CD4-positive, alpha-beta T cell treated with Interleukin-6 at 100 ng/mL for 8 hours (primary cell): ENCODE data around the gene NEU1.
A peak's percentile ranks its signal among the peaks of the same experiment; 100 is the strongest.

ENCODE experiments used
- DNase-seq: peaks from one replicate; pipeline ENCODE4 v3.0.0-alpha.2; 2020; ENCODE audit warnings: mixed read lengths, low spot score

The NEU1 gene

DNA sequence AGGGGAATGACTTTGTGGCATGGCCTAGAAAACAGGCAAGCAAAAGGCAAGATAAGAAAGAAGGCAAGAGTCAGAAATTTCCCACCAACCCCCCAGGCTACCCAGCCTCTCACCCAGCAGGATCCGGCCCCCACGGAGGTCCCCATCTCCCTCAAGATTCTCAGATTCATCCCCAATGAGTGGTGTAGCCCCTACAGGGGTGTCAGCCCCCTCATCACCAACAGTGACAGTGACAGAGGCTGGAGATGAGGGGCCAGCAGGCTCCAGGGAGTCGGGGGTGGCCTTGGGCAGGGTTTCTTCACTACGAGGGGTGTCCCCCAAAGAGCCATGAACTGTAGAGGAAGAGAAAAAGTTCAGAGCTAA lies 33.9 kb upstream of the NEU1 start:
- DNase-seq: no peak

DNA sequence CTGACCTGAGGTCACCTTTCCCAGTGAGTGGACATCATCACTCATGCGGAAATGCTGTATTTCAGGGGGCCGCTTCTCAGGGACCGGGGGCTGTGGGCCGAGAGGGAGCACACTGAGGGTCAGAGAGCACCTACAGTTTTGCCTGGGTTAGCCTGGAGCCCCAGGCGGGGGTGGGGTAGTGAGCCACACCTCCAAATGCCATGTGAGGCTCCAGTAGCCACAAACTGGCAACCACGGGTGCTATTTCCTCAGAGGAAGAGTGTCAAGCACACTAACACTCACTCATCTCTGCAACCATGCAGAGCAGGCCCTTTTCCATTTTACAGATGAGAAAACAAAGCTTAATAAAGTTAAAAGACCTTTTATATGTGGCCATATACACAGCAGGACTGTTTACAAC lies 30.2 kb upstream of the NEU1 start:
- no peak for DNase-seq

DNA sequence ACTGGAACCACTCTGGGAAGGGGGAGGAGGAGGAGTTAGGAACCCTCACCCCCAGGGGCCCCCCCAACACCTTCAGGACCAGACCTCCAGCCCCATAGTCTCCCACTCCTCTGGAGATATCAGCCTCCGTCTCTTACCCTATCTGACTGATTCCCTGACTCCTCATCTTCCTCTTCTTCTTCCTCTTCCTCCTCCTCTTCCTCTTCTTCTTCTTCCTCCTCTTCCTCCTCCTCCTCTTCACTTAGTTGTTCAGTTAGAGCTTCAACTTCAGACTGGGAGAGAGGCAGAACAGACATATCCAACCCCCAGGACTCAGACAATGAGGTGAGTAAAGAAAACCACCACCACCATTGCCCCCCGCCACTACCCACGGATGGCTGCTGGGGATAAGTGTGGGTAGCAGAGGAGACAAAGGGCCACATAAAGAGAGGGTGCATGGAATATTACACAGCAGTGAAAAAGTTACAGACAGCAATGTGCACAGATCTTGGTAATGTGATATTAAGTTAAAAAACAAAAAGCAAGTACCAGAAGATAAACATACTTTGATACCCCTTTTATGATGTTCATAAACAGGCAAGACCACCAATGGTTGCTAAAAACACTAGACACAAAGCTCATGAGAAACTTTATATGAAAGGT lies 26.8 kb upstream of the NEU1 start:
- no peak for DNase-seq

DNA sequence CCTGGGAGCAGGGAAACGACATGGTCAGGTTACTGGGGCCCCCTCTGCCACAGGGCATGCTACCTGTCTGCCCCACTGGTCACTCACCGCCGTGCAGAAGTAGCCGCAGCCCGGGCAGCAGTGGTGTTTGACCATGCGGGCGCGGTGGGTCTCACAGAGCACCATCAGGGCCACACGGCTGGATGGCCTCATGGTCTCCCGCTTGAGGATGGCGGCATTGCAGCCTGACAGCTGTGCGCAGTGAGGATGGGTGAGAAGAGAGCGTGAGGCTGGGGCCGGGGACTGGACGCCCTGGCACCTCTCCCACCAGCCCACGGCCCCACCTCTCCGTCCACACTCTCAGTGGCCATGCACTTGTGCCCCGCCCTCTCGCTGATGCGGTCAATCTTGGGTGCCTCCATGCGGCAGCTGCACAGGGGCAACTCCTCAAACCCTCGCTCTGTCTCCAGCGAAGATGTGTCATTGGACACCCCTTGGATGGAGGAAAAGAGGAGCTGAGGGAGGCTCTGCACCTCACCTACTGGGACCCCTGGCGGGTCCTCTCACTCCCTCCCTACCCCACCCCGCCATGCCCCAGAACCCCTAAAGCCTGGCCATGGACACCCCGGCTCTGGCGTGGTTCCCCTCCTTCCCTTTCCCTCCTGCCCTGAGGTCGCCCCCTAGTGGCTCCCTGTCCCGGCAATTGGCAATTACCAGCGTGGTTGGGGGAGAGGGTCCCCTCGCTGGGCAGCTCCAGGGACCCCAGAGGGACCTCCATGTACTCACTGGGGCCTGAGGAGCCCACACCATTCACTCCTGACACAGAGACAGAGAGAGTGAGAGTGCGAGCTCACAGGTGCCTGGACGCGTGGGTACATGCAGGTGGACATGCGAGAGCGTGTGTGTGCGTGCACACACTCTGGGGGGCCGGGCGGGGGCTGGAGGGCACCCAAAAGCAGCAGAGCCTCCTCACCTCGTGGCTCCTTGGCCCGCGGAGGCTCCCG lies 25.9 kb upstream of the NEU1 start:
- peak; percentile 34 for DNase-seq

DNA sequence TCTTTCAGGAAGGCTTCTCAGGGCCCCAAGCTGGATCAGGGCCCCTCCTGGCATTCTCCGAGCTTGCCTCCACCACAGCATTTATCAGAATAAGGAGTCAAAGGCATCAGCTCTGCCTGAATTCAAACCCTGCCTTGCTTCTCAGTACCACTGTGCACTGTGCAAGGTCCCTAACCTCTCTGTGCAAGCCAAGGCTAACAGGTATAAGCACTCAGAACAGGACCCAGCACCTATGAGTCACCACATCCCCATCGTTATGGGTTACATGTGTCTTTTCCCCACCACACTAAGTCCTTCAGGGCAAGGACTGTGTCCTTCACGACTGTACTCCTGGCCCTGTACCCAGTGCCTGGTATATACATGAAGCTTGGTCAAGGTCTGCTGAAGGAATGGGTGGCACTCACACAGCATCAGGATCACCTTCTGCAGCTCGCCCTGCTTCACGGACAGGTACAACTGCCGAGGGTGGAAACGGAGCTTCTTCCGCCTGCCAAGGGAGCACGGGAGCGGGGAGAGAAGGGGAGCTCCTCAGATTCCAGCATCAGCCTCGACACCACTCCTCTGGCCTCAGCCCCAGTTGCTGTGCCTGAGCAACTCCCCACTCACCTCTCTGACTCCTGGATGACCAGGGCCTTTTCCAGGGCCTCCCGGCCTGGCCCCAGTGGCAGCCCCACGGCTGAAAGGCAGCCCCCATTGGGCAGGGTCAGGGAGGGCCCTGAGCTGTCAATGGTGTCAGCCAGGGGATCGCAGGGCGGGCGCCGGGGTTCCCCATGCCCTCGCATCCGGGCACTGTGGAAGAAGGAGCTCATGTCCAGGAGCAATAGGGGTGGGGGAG lies 24.8 kb upstream of the NEU1 start:
- DNase-seq: no peak

DNA sequence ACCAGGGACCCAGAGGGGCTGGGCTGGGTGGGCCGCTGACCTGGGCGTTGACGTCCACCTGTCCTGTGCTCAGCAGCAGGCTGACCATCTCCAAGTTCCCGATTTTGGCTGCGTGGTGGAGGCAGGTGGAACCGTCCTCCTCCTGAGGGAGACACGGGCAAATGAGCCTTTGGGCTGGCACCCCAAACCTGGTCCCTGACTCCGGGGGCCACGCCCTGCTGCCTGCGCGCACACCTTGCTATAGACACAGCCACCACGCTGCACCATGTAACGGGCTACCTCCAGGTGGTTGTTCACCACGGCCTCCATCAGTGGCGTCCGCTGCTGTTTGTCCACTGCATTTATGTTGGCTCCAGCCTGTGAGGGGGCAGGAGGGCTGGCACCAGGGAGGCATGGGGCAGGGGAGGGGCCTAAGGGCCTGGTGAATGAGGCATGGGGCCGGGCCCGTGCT lies 23.9 kb upstream of the NEU1 start:
- no peak for DNase-seq

DNA sequence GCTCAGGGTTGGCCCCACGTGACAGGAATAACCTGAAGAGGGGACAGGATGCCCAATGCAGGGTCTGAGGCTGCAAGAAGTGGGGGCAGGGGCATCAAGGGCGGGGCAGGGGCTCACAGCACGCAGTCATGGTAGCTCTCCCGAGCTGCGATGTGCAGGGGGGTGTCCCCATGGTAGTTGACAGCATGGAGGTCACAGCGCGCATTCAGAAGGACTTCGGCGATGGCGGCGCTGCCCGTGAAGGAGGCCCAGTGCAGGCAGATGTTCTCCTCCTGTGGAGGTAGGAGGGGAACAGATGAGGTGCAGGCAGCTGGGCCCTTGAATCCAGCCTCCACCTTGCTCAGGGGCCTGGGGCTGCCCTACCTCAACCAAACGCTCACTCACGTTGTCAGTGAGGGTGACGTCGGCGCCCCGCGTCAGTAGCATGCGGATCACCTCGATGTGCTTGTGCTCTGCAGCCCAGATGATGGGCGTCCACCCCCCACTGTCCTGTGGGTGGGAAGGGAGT lies 22.0 kb upstream of the NEU1 start:
- DNase-seq: no peak

DNA sequence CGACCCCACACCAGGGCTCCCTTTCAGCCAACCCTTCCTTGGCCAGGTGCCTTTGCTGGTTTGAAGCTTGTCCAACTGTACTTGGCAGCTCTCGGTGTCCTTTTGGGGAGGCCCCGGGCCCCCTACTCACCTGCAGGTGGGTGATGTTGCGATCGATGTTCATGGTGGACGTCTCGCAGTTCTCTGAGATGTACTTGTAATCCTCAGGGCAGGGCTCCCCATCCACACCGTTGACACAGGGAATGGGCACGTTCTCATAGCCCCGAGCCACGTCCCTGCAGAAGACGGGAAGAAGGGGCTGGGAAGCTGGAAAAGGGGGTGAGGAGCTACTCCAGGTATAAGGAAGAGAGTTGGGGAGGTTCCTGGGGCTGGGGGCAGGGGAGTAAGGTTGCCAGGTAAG lies 21.1 kb upstream of the NEU1 start:
- DNase-seq: no peak

DNA sequence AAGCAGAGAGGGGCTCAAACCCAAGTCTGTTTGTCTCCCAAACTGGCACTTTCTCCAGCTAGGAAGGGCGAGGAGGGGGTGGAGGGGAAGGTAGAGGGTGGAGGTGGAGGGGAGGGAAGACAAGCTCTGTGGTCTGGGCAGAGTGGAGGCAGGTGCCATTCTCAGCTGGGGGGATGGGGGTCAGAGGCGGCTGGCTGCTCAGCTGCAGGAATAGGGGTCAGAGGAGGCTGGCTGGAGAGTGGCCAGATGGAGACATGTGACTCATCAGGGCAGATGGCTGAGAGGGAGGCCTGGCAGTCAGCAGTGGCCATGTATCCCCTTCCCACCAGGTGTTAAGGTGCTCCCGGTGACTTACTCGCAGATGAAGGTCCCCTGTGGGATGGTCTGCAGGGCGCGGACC lies 19.7 kb upstream of the NEU1 start:
- no peak for DNase-seq

DNA sequence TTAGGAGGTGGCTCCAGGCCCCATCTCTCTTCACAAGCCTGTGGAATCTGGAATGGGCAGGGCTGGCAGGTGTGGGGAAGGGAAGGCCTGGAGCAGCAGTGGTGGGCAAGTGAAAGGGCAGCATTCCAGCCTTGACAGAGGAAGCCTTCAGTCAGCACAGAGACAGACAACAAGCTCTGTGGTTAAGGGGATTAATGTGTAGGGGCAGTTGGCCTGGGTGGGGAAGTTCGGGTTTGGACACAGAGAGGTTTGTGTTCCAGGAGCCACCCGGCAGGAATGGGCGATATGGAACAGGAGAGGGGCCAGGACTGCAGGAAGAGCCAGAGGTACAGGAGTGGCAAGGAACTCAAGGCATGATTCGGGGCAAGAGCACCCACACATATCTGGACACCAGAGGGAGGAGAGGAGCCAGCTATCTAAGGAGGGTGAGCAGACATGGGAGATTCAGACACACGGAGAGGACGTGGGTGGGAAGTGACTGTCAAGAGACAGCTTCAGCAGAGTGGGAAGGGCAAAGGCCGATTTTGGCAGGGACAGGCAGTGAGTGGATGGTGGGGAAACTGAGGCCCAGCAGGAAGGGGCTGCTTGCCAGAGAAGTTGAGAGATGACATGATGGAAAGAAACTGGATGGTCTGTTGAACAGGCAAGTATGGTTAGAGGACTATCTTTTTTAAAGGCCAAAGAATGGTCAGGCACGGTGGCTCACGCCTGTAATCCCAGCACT lies 18.7 kb upstream of the NEU1 start:
- no peak for DNase-seq

DNA sequence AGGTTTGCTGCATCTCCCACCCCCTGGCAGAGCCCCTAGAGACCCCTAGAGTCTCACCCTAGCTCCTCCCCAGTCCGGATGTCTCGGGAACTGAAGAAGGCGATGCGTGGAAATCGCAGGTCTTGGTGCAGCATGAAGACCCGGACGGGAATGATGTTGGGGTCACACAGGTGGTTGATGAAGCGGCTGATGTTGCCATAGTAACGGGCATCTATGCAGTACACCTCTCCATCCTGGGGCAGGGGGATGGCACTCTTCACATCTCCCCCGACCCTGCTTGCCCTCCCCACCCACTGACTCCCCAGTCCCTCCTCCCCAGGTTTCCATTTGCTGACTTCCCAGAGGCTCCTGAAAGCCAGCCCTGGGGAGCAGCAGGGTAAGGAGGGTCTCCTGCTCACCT lies 18.0 kb upstream of the NEU1 start:
- DNase-seq: no peak

DNA sequence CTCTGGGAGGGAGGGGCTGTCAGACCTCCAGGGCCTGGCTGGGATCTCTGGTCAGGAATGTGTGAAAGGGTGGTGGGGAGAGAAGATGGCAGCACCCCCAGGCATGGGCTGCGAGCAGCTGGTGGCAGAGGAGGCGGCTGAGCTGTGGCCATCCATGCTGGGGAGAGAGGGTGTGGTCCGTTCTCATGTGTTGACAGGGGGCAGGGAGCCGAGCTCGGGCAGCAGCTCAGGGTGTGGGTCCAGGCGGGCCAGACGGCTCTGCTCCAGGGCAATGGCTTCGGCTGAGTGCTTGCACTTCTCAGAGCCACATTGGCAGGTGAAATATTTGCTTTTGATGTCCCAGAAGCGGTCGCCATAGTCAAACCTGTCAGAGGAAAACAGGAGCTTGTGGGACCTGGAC lies 17.3 kb upstream of the NEU1 start:
- no peak for DNase-seq

DNA sequence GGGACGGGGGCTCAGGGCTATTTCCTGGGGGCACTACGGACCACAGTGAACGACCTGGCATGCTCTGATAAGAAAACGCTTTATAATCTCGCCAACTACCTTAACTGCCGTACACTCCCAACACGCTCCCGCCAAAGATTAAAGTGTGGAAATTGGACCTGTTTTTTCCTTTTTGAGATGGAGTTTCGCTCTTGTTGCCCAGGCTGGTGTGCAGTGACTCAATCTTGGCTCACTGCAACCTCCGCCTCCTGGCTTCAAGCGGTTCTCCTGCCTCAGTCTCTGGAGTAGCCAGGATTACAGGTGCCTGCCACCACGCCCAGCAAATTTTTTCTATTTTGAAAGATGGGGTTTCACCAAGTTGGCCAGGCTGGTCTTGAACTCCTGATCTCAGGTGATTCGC lies 16.5 kb upstream of the NEU1 start:
- DNase-seq: no peak

DNA sequence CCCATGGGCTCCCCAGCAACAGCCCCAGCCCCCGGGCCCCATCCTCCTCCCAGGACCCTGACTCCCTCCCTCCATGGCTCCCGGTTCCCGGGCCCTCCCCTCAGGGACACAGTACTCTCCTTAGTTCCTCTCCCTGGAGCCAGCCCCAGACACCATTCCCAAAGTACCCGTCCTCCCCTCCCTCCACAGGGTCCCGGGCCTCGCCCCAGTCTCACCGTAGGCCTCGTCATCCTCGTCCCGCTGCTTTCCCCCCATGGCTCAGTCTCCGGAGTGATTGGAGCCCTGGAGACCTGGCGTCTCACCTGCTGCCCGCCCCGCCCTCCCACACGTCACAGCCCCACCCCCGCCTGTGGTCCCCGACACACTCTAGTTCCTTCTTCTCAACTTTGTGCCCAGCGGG lies 16.1 kb upstream of the NEU1 start, which contains the start of gene SLC44A4:
TSS of gene SLC44A4 (minus strand) at position 272 of the 400 bp plus-strand sequence. CDS start at position 255, 17 bp downstream.
- no peak for DNase-seq

DNA sequence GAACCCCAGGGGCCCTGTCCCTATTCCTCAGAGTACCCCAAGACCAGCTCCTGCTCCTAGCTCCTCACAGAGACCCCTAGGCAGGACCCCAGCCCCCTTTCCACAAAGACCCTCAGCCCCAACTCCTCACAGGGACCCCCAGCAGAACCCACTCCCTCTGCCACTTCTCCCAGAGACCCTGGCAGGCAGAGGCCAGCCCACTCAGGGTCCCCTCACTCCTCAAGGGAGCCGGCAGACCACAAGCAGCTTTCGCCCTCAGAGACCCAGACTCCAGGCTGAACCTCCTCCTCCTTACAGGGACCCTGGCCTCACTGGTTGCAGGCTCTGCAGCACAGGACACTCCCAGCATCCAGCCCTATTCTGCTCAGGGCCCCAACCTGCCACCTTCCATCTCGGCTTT lies 15.6 kb upstream of the NEU1 start:
- no peak for DNase-seq

DNA sequence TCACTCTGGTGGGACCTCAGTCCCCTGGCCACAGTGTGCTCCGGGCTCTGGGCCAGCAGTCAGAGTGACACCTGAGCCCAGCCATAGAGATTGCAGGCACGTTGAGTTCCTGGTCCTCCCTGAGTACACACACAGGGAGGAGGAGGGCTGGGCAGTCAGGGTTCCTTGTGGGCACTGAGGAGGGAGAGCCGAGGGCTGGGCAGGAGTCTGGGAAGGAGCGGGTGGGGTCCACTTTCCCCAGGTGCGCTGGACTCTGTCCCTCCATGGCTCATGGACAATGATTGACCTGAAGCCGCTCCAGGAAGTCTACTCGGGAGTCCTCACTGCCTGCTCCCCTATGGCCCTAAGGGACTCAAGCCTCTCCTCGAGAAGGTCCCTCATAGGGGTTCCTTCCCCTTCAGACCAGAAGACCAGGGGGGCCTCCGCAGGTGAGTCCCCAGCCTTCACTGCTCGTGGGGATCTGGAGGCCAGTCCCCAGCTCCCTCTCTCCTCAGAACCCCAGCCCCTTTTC lies 15.1 kb upstream of the NEU1 start:
- no peak for DNase-seq

DNA sequence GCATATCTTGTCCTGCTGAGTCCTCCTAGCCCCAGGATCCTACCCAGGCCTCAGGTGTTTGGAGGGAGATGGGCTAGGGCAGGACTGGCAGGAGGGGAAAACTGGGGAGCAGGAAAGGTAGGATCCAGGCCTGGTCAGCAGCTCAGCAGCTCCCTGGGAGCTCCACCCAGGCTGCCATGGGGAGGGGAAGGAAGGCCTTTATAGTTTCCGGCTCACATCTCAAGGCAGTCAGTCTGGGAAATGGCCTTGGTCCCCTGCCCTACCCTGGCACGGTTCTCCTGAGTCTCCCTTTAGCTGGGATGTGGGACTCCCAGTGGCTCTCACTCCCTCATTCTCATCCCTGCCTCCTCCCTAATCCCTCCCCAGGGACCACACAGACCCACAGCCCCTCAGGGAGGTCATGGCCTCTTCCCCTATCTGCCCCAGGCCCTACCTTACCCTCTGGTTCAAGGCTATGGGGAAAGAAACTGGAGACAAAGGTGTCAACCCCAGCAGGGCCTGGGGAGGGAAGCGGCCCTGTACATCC lies 14.6 kb upstream of the NEU1 start:
- DNase-seq: no peak

DNA sequence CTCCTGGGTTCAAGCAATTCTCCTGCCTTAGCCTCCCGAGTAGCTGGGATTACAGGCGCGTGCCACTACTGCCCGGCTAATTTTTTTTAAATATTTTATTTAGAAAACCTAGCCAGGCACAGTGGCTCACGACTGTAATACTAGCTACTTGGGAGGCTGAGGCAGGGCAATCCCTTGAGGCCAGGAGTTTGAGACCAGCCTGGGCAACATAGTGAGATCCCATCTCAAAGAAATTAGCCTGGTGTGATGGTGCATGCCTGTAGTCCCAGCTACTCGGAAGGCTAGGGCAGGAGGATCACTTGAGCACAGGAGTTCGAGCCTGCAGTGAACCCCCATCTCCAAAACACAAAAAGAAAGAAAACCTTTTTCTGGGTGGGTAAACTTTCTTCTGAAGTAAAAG lies 13.7 kb upstream of the NEU1 start:
- no peak for DNase-seq

DNA sequence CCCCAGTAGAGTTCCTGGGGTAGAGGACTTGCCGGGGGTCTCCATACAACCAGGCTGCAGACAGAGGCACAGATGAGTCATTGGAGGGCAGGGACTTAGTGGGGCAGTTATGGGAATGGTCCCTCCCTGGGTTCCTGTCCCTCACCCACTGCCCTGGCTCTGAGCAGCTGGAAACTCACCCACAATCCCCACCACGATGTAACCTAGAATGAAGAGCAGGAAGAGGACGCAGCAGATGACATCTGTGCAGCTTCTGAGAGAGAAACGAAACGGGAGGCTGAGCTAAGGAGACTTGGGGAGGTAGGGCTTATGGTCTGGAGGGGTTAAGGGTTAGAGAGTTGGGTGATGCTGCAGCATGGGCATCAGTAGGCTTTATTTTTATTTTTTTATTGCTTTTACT lies 13.3 kb upstream of the NEU1 start:
- DNase-seq: no peak

DNA sequence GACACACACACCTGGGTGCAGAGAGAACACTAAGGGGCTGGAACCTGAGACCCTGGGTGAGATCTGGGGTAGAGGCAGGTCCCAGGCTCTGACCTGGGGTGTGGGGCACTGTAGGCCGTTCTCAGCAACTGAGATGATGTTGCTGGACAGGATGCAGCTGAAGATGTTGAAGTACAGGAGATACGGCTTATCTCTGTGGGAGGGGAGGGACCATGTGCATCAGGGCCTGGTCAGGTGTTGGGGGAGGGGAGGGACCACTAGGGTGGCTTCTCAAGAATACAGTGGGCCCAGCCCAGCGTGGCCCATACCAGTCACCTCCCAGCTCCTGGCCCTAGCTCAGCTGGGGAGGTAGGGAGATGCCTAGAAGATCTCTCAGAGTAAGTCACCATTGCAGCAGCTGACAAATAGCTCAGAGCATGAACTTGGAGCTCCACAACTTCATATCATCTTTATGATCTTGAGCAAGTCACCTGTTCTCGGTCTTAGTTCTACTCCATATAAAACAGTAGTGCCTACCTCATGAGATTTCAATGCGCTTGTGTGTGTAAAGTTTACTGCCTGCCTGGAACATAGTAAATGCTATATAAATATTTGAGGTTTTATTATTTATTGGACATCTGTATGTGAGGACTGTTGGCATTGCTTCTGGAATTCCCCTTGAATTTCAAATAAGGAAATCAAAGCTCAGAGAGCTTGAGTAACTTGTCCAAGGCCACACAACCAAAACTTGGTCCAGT lies 12.4 kb upstream of the NEU1 start:
- DNase-seq: no peak
